Adrenal gland (tissue), 12 donors: ENCODE measurements around the gene TMEM259. TPM values are rescaled to one million over a fixed set of nuclear protein-coding genes. Genes with fewer than 3 reads are reported as not detected.

Experiments used
- DNase-seq, 7 donors: peaks; one replicate each; pipeline ENCODE4 v3.0.0-alpha.2; 2019 to 2020
- H3K27ac ChIP-seq, 5 donors: fragments of 200-600 bp; sonication (generic) in 4 of 5; 1 replicate in 3 of 5; 2 replicates in 2 of 5; pipeline versions ENCODE4 v1.5.1 to v1.8.0; 2016 to 2020; ENCODE audit warnings: mild to moderate bottlenecking in 1 of 5
- H3K27me3 ChIP-seq: fragments of 200-600 bp; 2 replicates; pipeline ENCODE4 v1.8.0; 2021
- H3K36me3 ChIP-seq, 2 donors: fragments of 200-600 bp; replicated peaks in 1 of 2; 1 replicate in 1 of 2; 2 replicates in 1 of 2; pipeline versions ENCODE4 v1.5.1 to v1.8.0; 2018 to 2022
- H3K4me1 ChIP-seq, 2 donors: fragments of 200-600 bp; replicated peaks in 1 of 2; 1 replicate in 1 of 2; 2 replicates in 1 of 2; pipeline versions ENCODE4 v1.5.1 to v1.8.0; 2018 to 2021
- H3K4me3 ChIP-seq, 4 donors: fragments of 200-600 bp; sonication (generic) in 3 of 4; one replicate each; pipeline ENCODE4 v1.5.1; 2016 to 2018
- H3K9me3 ChIP-seq, 3 donors: fragments of 200-600 bp; sonication (generic) in 1 of 3; replicated peaks in 1 of 3; 1 replicate in 2 of 3; 2 replicates in 1 of 3; pipeline versions ENCODE4 v1.5.1 to v1.8.0; 2016 to 2021
- CTCF ChIP-seq, 6 experiments: fragments of 450-650 bp in 4 of 6; fragments of 200-600 bp in 2 of 6; sonication (generic) in 1 of 6; IDR thresholded peaks; 1 replicate in 5 of 6; 2 replicates in 1 of 6; pipeline versions ENCODE4 v1.5.1 to v1.8.0; 2016 to 2021; ENCODE audit warnings: antibody characterized with exemption in 6 of 6, mild to moderate bottlenecking in 2 of 6, moderate library complexity in 1 of 6
- POLR2A ChIP-seq, 2 donors: fragments of 450-650 bp; IDR thresholded peaks; one replicate each; pipeline ENCODE4 v1.6.1; 2017; ENCODE audit warnings: antibody characterized with exemption in 2 of 2, mild to moderate bottlenecking in 2 of 2, moderate library complexity in 1 of 2
- WGBS, 4 donors: extraction: QIAGEN DNeasy Blood & Tissue Kit in 2 of 4; methylation state at CpG; one replicate each; pipeline versions ENCODE4 v1.1.5 to v1.1.7; 2013 to 2017; 5-methylcytosine and 5-hydroxymethylcytosine counted together
- intact Hi-C, 2 donors: fragments of 100-400 bp; cut with DNase I; formaldehyde crosslinking; loops; one replicate each; pipeline versions ENCODE4 v1.14.1 to v1.15.0; 2022 to 2023
- polyA plus RNA-seq, 3 donors: library from polyadenylated mRNA; stranded (reverse); fragments of 200-250 nt in 2 of 3; fragments of 350-450 nt in 1 of 3; fragmentation: Illumina TruSeq in 1 of 3; extraction: RNeasy Lipid Tissue Mini Kit (QIAGEN cat#74804) in 1 of 3; gene quantifications; one replicate each; pipeline ENCODE4 v1.2.3, GENCODE V29; 2013 to 2014
- total RNA-seq, 9 donors: library from RNA; depleted of rRNA in 4 of 9; stranded (reverse); fragments of >200 nt in 4 of 9; fragments of 120-200 nt in 1 of 9; fragmentation: NEBNext Ultra II Directional in 1 of 9; extraction: Animal tissue kit (Norgen Biotek cat#: 25700) in 1 of 9; gene quantifications; one replicate each; pipeline versions ENCODE4 v1.1.0 to v1.2.4, GENCODE V29; 2013 to 2023
- donor health status: healthy with polysubstance abuse.
- donor health status: Bipolar disorder and iron deficiency.
- donor health status: DM: yes; HTN: yes; CAD: no.
- donor health status: DM: no; HTN: no; CAD: no.
- donor health status: DM: no; HTN: no; CAD: no.
- donor health status: DM: yes; HTN: yes; CAD: no.

The TMEM259 gene
- total and polyA plus RNA-seq, 12 donors, result 79.4 to 743 (median 202) TPM

- WGBS, 4 donors, result 50 to 55% (median 52%) methylated on average over 22 to 45 of the region's 45 CpGs
- H3K4me1 ChIP-seq, result peaks cover 0 to 28% of the 10 kb centered on the region in 2 donors
Measured at GRCh38 chr19:1068009-1069001, 47.4 kb upstream of the TMEM259 start.

GRCh38 chr19:1067341-1067957 is 46.5 kb upstream of the TMEM259 start:
- H3K9me3 ChIP-seq, result no peaks in the 10 kb centered on the region
- H3K27ac ChIP-seq, result peak overlapping the region in 4 of 5 donors; percentile 24 to 75 (median 56)
- peak overlapping the region in 1 of 4 donors; percentile 54 for H3K4me3 ChIP-seq
- H3K27me3 ChIP-seq, result peaks cover 53% of the 10 kb centered on the region
- no peaks in the 10 kb centered on the region for H3K36me3 ChIP-seq
- TF ChIP-seq POLR2A (IDR thresholded peaks at IDR 0.05), result no peak
- no peak for TF ChIP-seq CTCF (IDR thresholded peaks at IDR 0.05)
- intact Hi-C loops, result no loop called here
- H3K4me1 ChIP-seq, result peaks cover 0 to 28% of the 10 kb centered on the region in 2 donors
- DNase-seq, result peak in 1 of 7 donors; percentile 23
- WGBS, 4 donors, result 3 to 10% (median 4%) methylated on average over 6 to 38 of the region's 38 CpGs

More at GRCh38 chr19:1068009-1069001, 47.4 kb upstream of the TMEM259 start:
- H3K36me3 ChIP-seq, result no peaks in the 10 kb centered on the region
- peak in 4 of 7 donors; percentile 39 to 54 (median 46) for DNase-seq
- H3K4me3 ChIP-seq, result peak overlapping the region in 1 of 4 donors; percentile 54
- TF ChIP-seq CTCF (IDR thresholded peaks at IDR 0.05) (no peak), POLR2A (IDR thresholded peaks at IDR 0.05) (no peak)
- intact Hi-C loops, result no loop called here
- peak overlapping the region in 3 of 5 donors; percentile 24 to 75 (median 54) for H3K27ac ChIP-seq
- peaks cover 53% of the 10 kb centered on the region for H3K27me3 ChIP-seq
- H3K9me3 ChIP-seq, result no peaks in the 10 kb centered on the region

- Histone ChIP-seq H3K4me3 (peak within 1 kb of the TSS in 1 of 4 donors; percentile 54), H3K27ac (peak within 1 kb of the TSS in 4 of 5 donors; percentile 24 to 75 (median 56)), H3K27me3 (peaks cover 51% of the 10 kb centered on the region), H3K9me3 (no peaks in the 10 kb centered on the region), H3K4me1 (peaks cover 0 to 28% of the 10 kb centered on the region in 2 donors), H3K36me3 (no peaks in the 10 kb centered on the region)
- peak in 3 of 7 donors; percentile 37 to 48 (median 40) for DNase-seq
- intact Hi-C loops, result no loop called here
- 2 to 42% (median 6%) methylated on average over 7 to 61 of the region's 61 CpGs for whole genome bisulfite sequencing, 4 donors
- TF ChIP-seq POLR2A (IDR thresholded peaks at IDR 0.05) (no peak), CTCF (IDR thresholded peaks at IDR 0.05) (no peak)
Measured at GRCh38 chr19:1066748-1067340, 45.9 kb upstream of the TMEM259 start, which contains the start of gene ARHGAP45. ARHGAP45 (plus strand) TSS chr19:1067167; CDS start chr19:1067406, 239 bp downstream.
